T-helper 2 cell treated with Interferon-gamma antibody and Interleukin-4, amounts not matched to agents 5 μg/mL and 100 μg/mL, for 36 hours (primary cell): Measurements from ENCODE around the gene ACOX2.
A peak's percentile ranks its signal among the peaks of the same experiment; 100 is the strongest.
"Not testable (repeated sequence)": the region's sequence is repeated elsewhere in the genome, so short reads cannot be mapped to it uniquely, and the experiment has no call there.

Experiments used
- DNase-seq: peaks from one replicate; pipeline ENCODE4 v3.0.0; 2021; ENCODE audit warnings: low spot score
- H3K27ac Mint-ChIP-seq: one replicate; pipeline ENCODE4 v1.8.0; 2021; ENCODE audit warnings: mild to moderate bottlenecking, mixed read lengths
- H3K27me3 Mint-ChIP-seq: one replicate; pipeline ENCODE4 v1.8.0; 2021; ENCODE audit warnings: low read depth, mixed read lengths
- H3K36me3 Mint-ChIP-seq: one replicate; pipeline ENCODE4 v1.8.0; 2021; ENCODE audit warnings: low read depth, mixed read lengths
- H3K4me1 Mint-ChIP-seq: one replicate; pipeline ENCODE4 v1.8.0; 2021; ENCODE audit warnings: low read depth, mixed read lengths
- H3K4me3 Mint-ChIP-seq: one replicate; pipeline ENCODE4 v1.8.0; 2022; ENCODE audit warnings: mild to moderate bottlenecking, moderate library complexity, mixed read lengths
- H3K9me3 Mint-ChIP-seq: one replicate; pipeline ENCODE4 v1.8.0; 2021; ENCODE audit warnings: mixed read lengths

ACOX2 gene

DNA sequence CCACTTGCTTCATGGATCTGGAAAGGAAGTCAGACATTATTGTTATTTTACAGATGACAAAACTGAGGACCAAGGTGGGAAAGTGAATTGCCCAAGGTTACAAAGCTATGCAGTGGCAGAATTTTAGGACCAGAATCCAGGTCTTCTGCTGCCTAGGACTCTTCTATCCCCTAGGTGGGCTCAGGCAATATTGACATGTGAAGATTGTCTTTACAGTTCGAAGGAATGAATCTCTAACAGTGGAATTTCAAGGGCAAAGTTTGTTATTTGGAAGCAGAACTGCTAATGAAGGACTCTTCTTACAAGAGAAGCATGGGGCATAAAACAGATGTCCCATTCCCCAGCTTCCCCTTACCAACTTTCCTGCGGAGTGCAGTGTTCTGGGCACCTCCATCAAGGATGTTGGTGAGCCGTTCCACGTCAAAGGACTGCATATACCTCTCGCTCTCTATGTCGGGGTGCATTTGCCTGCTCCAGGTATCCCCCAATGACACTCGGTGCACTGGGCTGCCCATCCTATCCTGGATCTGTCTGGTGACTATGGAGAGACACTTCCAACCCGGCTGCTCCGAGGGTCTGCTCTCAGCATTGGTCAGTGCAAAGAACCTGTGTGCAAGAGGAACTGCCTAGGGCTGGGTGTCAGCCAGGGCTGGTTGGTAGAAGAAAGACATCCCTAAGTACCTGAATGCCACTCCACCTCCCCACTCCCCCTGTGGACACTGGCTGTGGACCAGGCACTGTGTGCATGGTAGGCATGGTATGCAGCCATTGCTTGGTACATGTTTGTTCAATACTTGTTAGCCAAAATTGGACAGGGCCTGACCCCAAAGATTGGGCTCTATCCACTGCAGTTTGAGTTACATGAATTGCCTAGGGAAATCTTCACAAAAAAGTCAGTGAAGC, 2.1 kb downstream of the ACOX2 start:
- Mint-ChIP-seq H3K27ac (no peak overlapping the region), H3K36me3 (no peaks in the 10 kb centered on the region), H3K4me3 (no peak overlapping the region), H3K9me3 (no peaks in the 10 kb centered on the region), H3K4me1 (peaks cover 8% of the 10 kb centered on the region), H3K27me3 (peaks cover 2% of the 10 kb centered on the region)
- DNase-seq, result no peak

DNA sequence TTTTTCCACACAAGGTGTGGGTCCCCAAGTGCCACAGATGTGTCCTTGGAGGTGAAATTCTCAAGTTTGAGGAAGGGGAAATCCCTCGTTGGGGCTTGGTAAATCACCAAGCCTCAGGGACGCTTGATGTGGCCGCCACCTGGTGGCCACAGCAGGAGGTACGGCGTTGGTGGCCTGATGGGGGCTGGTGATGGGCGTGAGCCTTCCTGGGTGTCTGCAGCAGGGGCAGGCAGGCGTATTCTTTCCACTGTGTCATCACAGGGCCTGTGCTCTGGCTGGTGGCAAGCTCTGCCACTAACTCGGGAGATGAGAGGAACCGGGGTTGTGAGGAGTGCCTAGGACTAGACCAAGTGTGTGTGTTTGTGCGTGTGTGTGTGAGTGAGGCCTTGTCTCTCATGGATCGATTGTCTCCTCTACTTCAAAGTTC, 4.2 kb downstream of the ACOX2 start:
- DNase-seq, result peak; percentile 81
- no peak overlapping the region for H3K4me3 Mint-ChIP-seq
- no peak overlapping the region for H3K27ac Mint-ChIP-seq

DNA sequence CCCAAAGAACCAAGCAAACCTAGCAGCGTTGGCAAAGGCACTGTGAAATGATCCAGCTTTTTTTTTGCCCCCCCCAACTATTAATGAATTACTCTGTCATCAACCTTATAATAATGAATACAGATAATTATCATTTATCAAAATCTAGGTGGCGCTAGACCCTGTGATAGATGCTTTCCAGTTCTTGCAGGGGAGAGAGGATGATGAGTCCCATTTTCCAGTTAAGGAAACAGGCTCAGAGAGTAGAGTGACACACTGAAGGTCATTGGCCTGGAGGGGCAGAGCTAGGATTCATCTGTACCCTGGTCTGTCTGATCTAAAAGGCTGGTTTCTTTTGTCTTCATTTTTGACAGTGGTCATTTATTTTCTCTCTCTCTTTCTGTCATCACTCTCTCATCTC, 5.0 kb downstream of the ACOX2 start:
- Mint-ChIP-seq H3K9me3 (no peaks in the 10 kb centered on the region), H3K27ac (no peak overlapping the region), H3K4me1 (peaks cover 8% of the 10 kb centered on the region), H3K27me3 (peaks cover 2% of the 10 kb centered on the region), H3K4me3 (no peak overlapping the region), H3K36me3 (no peaks in the 10 kb centered on the region)
- DNase-seq, result no peak

More for the DNA sequence above, 4.2 kb downstream of the ACOX2 start:
- Mint-ChIP-seq H3K27me3 (peaks cover 2% of the 10 kb centered on the region), H3K36me3 (no peaks in the 10 kb centered on the region), H3K4me1 (peaks cover 8% of the 10 kb centered on the region), H3K9me3 (no peaks in the 10 kb centered on the region)

GRCh38 chr3:58531555-58531954, 5.4 kb downstream of the ACOX2 start:
- H3K27me3 Mint-ChIP-seq, result peaks cover 2% of the 10 kb centered on the region
- DNase-seq, result no peak
- peaks cover 8% of the 10 kb centered on the region for H3K4me1 Mint-ChIP-seq
- no peak overlapping the region for H3K4me3 Mint-ChIP-seq
- H3K9me3 Mint-ChIP-seq, result no peaks in the 10 kb centered on the region
- no peaks in the 10 kb centered on the region for H3K36me3 Mint-ChIP-seq
- no peak overlapping the region for H3K27ac Mint-ChIP-seq

DNA sequence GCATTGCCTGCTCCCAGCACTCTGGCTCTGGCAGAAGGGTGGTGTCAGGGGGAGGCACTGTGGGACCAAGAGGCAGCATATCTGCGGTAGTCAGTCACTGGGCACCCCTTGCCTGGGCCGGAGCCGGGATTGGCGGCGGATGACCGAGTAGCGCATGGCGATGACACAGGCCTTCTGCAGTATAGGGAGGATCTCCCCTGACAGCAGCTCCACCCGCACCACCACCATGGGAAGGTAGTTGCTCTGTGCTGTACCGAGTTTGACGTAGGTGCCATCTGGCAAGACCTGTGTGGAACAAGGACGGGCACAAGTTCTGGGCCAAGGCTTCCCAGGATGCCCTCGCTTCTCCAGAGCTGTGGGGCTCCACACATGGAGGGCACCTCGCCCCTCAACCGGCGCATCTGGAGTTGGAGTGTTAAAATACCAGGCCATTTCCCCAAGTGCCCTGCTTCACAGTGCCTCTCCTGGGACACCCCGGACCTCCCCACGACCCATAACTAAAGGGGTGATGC, 6.6 kb downstream of the ACOX2 start:
- no peaks in the 10 kb centered on the region for H3K36me3 Mint-ChIP-seq
- no peak overlapping the region for H3K4me3 Mint-ChIP-seq
- no peaks in the 10 kb centered on the region for H3K9me3 Mint-ChIP-seq
- peaks cover 5% of the 10 kb centered on the region for H3K4me1 Mint-ChIP-seq
- peaks cover 2% of the 10 kb centered on the region for H3K27me3 Mint-ChIP-seq
- DNase-seq, result no peak
- no peak overlapping the region for H3K27ac Mint-ChIP-seq

DNA sequence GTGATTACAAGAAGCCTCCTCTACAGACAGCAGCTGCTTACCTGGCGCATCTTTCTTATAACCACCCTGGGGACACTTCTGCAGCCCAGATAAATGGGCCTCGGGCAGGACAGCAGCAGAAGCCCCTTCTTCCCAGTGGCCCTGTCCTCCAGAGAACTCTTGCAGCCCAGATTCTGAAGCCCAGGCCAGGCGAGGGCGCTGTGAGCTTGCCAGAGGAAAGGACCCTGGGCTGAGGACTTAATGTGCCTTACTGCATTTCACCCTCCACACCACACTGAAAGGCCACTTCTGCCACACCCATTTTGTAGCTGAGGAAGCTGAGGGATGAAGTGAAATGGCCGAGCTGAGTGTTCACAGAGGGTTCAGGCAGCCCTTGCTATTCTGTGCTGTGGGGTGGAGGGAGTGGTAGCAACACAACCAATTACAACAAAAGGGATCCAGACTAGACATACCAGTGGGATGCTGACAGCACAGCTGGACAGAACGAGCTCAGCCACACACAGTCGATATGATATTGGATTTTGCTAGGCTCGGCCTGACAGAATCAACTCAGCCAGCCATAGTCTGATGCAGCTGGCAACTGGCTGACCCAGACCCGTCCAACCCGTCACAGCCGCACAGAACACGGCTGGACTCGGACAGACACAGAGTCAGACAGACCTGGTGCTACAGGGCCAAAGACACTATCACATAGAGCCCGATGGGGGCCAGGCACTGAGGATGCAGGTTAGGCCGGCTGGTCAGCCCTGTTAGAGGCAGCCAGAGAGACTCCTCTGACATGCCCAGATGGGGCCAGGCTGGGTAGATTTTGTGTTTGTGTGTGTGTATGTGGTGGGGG, 7.3 kb downstream of the ACOX2 start:
- Mint-ChIP-seq H3K27me3 (peaks cover 2% of the 10 kb centered on the region), H3K36me3 (no peaks in the 10 kb centered on the region), H3K9me3 (no peaks in the 10 kb centered on the region), H3K27ac (no peak overlapping the region), H3K4me3 (no peak overlapping the region), H3K4me1 (peaks cover 5% of the 10 kb centered on the region)
- DNase-seq, result no peak

GRCh38 chr3:58528629-58529028, 8.4 kb downstream of the ACOX2 start:
- Mint-ChIP-seq H3K4me3 (no peak overlapping the region), H3K27ac (no peak overlapping the region), H3K4me1 (peaks cover 5% of the 10 kb centered on the region), H3K9me3 (no peaks in the 10 kb centered on the region), H3K36me3 (no peaks in the 10 kb centered on the region), H3K27me3 (no peaks in the 10 kb centered on the region)
- no peak for DNase-seq

DNA sequence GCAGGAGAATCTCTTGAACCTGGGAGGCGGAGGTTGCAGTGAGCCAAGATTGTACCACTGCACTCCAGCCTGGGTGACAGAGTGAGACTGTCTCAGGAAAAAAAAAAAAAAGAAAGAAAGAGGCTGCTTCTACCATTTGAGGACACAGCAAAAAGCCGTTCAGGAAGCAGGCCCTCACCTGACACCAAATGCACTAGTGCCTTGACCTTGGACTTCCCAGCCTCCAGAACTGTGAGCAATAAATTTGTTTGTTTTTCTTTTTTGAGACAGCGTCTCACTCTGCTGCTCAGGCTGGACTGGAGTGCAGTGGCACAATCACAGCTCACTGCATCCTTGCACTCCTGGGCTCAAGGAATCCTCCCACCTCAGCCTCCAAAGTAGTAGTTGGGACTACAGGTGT, 9.6 kb downstream of the ACOX2 start:
- H3K4me3 Mint-ChIP-seq, H3K9me3 Mint-ChIP-seq, H3K27me3 Mint-ChIP-seq, H3K36me3 Mint-ChIP-seq, H3K27ac Mint-ChIP-seq, DNase-seq, H3K4me1 Mint-ChIP-seq: not testable (repeated sequence)

DNA sequence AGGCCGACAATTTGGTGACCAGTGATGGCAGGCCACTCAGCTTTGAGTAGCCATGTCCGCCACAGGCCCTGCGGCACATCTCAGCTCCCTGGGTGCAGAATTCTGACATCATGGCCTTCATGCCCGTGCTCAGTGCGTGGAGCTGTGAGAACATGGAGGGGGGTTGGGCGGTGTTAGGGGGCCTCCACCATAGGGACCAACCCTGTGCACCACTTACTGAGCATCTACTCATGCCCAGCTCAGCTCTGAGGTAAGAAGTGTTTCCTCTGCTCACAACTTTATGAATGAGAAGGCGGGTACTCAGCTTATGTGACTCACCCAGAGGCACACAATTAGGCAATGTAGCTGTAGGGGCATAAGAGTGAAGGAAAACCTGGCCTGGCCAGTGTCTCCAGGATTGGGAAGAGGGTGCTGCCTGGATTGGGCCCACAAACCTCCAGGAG, 10.5 kb downstream of the ACOX2 start:
- no peak overlapping the region for H3K27ac Mint-ChIP-seq
- no peaks in the 10 kb centered on the region for H3K36me3 Mint-ChIP-seq
- DNase-seq, result no peak
- H3K4me3 Mint-ChIP-seq, result no peak overlapping the region
- no peaks in the 10 kb centered on the region for H3K9me3 Mint-ChIP-seq
- no peaks in the 10 kb centered on the region for H3K27me3 Mint-ChIP-seq
- no peaks in the 10 kb centered on the region for H3K4me1 Mint-ChIP-seq

DNA sequence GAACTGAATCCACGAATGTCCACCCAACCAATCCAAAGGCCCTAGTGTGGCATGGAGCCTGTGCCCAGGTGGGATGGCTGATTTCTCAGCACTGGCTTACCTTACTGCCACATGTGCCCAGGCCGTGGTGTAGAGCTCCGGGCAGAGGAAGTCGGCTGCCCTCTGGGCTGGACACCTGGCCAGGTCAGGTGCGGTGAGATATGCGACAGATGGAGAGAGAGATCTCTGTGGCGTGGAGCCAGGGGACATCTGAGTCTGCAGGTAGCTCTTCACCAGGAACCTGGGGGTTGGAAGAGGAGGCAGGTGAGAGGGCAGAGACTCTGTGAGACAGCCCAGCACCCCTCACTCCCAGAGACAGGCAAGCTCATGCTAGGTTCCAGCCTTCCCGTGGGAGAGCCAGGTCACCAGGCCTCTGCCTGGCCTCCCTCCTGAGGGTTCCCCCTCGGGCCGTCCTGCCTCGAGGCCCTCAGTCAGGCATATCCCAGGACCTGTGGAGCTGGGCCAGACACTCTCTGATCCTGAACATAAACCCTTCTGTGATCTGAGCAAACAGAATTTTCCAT, 12.6 kb downstream of the ACOX2 start:
- H3K4me1 Mint-ChIP-seq, result no peaks in the 10 kb centered on the region
- H3K9me3 Mint-ChIP-seq, result no peaks in the 10 kb centered on the region
- no peaks in the 10 kb centered on the region for H3K36me3 Mint-ChIP-seq
- peaks cover 2% of the 10 kb centered on the region for H3K27me3 Mint-ChIP-seq
- no peak overlapping the region for H3K4me3 Mint-ChIP-seq
- no peak overlapping the region for H3K27ac Mint-ChIP-seq
- no peak for DNase-seq

DNA sequence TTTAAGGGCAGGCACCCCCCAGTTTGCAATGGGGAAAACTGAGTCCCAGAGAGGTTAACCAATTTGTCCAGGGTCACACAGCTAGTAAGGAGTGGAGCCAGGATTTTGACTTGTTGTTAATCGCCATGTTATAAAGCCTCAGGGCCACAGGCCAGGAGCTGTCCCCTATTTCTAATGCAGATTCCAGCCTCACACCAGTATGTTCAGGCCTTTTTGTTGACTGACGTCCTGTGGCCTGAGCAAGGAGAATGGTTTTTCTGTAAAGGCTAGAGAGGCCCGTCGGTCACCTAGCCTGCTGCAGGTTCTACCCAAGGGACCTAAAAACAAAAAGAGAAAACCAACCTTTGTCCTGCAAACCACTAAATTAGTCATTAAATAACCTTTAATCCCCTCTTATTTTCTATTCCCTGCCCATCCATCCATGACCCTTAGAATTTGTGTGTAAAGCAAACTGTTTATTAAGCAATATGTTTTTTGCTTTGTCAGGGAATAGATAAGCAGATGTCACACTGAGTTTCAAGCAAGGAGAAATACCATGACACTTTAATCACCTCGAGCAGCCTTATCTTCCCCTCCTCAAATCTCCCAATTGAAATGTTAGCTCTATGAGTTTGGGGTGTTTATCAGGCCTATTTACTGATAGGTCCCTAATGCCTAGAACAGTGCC, 14.1 kb downstream of the ACOX2 start:
- H3K4me3 Mint-ChIP-seq, result no peak overlapping the region
- H3K9me3 Mint-ChIP-seq, result no peaks in the 10 kb centered on the region
- peaks cover 3% of the 10 kb centered on the region for H3K27me3 Mint-ChIP-seq
- no peaks in the 10 kb centered on the region for H3K4me1 Mint-ChIP-seq
- no peaks in the 10 kb centered on the region for H3K36me3 Mint-ChIP-seq
- DNase-seq, result no peak
- H3K27ac Mint-ChIP-seq, result no peak overlapping the region

GRCh38 chr3:58521917-58522631, 14.9 kb downstream of the ACOX2 start:
- H3K27me3 Mint-ChIP-seq, result peaks cover 5% of the 10 kb centered on the region
- H3K4me1 Mint-ChIP-seq, result no peaks in the 10 kb centered on the region
- no peak overlapping the region for H3K4me3 Mint-ChIP-seq
- H3K36me3 Mint-ChIP-seq, result no peaks in the 10 kb centered on the region
- no peak for DNase-seq
- no peak overlapping the region for H3K27ac Mint-ChIP-seq
- no peaks in the 10 kb centered on the region for H3K9me3 Mint-ChIP-seq

GRCh38 chr3:58521336-58521670, 15.7 kb downstream of the ACOX2 start:
- H3K27ac Mint-ChIP-seq, result peak overlapping the region; percentile 24
- H3K4me1 Mint-ChIP-seq, result no peaks in the 10 kb centered on the region
- no peak overlapping the region for H3K4me3 Mint-ChIP-seq
- H3K9me3 Mint-ChIP-seq, result no peaks in the 10 kb centered on the region
- no peaks in the 10 kb centered on the region for H3K36me3 Mint-ChIP-seq
- DNase-seq, result no peak
- peaks cover 5% of the 10 kb centered on the region for H3K27me3 Mint-ChIP-seq
